HG02571 (cell line): ENCODE measurements around the gene KLRC1.
"Not testable (repeated sequence)": the region's sequence is repeated elsewhere in the genome, so short reads cannot be mapped to it uniquely, and the experiment has no call there.

Experiments used
- ATAC-seq: cut with Tn5 transposase; IDR thresholded peaks from one replicate; pipeline ENCODE4 v1.9.1; 2021; ENCODE audit warnings: mild to moderate bottlenecking, moderate library complexity; ENCODE audit not compliant: unreplicated experiment

KLRC1 gene

GRCh38 chr12:10453156-10453555 is at the start of gene KLRC1:
KLRC1 (minus strand) TSS chr12:10453377; CDS start chr12:10451156, 2,221 bp downstream.
- ATAC-seq = no peak

- ATAC-seq = no peak
These were observed 47.9 kb upstream of the KLRC1 start for GRCh38 chr12:10501030-10501429.

GRCh38 chr12:10498042-10498441 is 44.9 kb upstream of the KLRC1 start:
- ATAC-seq = no peak

DNA sequence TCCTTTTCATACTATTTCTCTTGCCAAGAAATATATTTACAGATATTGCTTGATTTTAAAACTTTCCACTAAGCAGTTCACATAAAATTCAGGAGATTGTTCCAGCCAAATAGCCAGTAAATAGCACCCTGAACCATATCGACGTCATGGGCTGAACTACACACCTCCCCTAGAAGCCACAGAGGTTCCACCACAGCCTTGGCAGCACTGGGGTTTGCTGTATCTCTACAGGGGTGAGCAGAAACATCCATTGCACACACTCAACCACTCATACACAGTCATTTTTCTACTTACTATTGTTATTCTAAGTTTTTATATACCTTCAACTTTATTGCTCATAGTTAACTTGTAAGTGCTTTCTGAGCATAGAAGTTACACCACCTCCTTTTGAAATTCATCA is 44.4 kb upstream of the KLRC1 start:
- no peak for ATAC-seq

DNA sequence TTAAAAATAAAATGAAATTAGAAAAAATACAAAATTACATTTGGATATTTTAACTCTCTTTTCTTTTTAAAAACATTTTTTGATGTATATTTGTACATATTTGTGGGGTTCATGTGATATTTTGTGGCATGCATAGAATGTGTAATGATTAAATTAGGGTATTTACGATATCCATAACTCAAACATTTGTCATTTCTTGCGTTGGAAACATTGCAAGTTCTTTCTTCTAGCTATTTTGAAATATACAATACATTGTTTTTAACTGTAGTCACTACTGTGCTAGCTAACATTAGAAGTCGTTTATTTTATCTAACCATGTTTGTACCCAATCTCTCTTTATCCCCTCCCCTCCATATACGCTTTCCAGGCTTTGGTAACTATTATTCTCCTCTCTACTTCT is 38.6 kb upstream of the KLRC1 start:
- ATAC-seq = no peak

- not testable (repeated sequence) for ATAC-seq
These were observed 34.2 kb upstream of the KLRC1 start for GRCh38 chr12:10487328-10487727.

DNA sequence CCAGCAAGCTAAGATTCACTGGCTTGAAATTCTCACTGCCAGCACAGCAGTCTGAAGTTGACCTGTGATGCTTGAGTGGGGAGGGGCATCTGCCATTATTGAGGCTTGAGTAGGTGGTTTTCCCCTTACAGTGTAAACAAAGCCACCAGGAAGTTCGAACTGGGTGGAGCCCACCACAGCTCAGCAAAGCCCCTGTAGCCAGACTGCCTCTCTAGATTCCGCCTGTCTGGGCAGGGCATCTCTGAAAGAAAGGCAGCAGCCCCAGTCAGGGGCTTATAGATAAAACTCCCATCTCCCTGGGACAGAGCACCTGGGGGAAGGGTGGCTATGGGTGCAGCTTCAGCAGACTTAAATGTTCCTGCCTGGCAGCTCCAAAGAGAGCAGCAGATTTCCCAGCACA is 28.7 kb upstream of the KLRC1 start:
- ATAC-seq = not testable (repeated sequence)

DNA sequence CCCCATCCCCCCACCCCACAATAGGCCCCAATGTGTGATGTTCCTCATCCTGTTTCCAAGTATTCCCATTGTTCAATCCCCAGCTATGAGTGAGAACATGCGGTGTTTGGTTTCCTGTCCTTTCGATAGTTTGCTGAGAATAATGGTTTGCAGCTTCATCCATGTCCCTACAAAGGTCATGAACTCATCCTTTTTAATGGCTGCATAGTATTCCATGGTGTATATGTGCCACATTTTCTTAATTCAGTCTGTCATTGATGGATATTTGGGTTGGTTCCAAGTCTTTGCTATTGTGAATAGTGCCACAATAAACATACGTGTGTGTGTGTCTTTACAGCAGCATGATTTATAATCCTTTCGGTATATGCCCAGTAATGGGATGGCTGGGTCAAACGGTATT is 19.6 kb upstream of the KLRC1 start:
- not testable (repeated sequence) for ATAC-seq

DNA sequence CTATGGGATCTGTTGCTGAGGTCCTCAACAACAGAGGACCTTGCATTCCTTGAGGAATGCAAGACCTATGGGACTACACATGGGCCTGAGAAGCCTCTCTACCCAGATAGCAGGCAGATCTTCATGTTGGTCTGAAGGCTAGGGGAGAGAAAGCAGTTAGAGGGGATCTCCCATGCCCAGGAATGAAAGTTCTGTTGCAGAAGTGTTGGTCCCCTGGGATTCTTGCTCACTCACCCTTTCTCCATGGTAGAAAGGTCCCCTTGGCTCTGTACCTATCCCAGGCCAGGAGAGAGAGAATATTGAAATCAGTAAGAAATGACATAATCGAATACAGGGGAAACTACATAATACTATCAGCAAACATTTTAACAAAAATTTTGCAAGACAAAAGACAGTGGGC is 16.5 kb upstream of the KLRC1 start:
- ATAC-seq = no peak

- no peak for ATAC-seq
These were observed 13.1 kb upstream of the KLRC1 start for GRCh38 chr12:10466311-10466710.

DNA sequence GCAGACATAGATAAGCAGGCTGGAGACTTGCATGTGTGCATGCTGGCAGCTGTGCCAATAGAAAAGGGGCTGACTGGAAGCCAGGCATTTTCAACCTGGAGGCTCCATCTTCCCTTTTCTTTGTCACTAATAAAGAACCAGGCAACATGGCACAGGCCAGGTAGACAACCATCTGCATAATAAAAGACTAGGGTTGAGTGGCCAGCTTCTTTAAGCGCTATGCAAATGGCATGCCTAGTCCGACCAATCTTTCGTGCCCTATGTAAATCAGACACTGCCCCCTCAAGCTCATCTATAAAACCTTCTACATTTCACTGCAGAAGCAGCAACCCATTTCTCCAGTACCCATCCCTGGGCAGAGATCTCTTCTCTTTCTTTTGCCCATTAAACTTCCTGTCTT is 4.6 kb upstream of the KLRC1 start:
- ATAC-seq = no peak

GRCh38 chr12:10456856-10457255 is 3.7 kb upstream of the KLRC1 start:
- no peak for ATAC-seq

- ATAC-seq = no peak
These were observed 2.6 kb upstream of the KLRC1 start for GRCh38 chr12:10455766-10456165.

DNA sequence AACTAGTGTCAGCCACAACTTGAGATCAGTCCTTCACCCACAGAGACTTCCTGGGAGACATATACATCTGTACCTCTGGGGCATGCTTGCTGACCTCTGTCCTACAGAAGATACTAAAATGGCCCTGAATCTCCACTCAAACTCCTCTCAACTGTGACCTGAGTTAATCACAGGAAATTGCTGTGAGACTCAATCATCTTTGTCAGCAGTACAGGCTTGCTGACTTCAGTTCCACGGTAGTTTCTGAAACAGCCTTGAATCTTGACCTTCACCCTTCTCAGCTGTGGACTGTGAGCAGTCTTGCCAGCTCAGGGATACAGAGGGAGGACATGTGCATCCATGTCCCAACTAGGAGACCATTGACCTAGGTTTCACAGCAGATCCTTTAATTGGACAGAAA is 1.4 kb upstream of the KLRC1 start:
- no peak for ATAC-seq

- no peak for ATAC-seq
These were observed 4.9 kb downstream of the KLRC1 start for GRCh38 chr12:10448236-10448635.

GRCh38 chr12:10446052-10446451 is 7.1 kb downstream of the KLRC1 start:
- ATAC-seq = not testable (repeated sequence)

- not testable (repeated sequence) for ATAC-seq
These were observed 12.0 kb downstream of the KLRC1 start for GRCh38 chr12:10441144-10441543.

DNA sequence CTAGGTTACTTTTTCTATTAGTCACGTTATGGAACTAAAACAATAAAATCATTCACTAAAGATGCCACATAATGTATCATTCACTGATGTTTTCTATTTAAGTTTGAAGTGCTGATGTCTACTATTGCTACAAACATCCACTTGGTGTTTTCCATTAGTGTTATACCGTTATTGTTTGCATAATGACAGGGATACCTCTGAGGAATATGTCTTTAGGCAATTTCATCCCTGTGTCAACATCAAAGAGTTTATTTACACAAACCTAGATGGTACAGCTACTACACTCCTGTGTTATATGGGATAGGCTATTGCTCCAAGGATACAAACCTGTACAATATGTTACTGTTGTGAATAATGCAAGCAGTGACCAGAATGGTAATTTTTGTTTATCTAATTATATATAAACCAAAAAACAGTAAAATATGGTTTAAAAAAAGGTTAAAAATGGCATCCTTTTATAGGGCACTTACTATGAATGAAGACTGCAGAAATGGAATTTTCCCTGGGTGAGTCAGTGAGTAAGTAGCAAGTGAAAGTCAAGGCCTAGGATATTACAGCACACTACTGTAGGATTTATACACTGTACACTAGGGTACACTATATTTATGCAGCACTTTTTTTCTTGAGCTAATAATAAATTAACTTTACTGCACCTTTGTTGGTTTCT is 13.4 kb downstream of the KLRC1 start:
- not testable (repeated sequence) for ATAC-seq

- ATAC-seq = not testable (repeated sequence)
These were observed 15.6 kb downstream of the KLRC1 start for GRCh38 chr12:10437601-10438000.

DNA sequence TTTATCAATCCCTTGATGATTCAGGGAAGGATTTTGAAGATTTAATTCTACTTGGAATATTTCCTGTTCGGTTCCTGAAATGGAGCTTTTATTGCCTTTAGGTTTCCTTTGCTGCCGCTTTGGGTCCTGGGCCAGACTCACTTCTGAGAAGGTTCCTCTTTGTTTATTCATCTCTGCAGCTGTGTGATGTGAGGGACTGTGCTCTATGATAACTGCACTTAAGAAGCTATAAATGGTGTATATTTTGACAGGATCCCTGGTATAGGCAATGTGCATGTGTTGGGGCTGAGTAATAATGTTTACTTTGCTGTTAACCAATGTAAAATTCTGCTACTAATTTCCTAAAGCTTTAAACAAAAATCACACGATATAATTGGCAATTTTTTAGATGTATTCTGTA is 17.4 kb downstream of the KLRC1 start, which contains the start of gene KLRC2:
Gene KLRC2, minus strand, starts transcription at position 195 of the 400 bp plus-strand sequence. Its CDS starts 24 bp downstream, at position 171.
- not testable (repeated sequence) for ATAC-seq

GRCh38 chr12:10430623-10431022 is 22.6 kb downstream of the KLRC1 start:
- ATAC-seq = not testable (repeated sequence)

DNA sequence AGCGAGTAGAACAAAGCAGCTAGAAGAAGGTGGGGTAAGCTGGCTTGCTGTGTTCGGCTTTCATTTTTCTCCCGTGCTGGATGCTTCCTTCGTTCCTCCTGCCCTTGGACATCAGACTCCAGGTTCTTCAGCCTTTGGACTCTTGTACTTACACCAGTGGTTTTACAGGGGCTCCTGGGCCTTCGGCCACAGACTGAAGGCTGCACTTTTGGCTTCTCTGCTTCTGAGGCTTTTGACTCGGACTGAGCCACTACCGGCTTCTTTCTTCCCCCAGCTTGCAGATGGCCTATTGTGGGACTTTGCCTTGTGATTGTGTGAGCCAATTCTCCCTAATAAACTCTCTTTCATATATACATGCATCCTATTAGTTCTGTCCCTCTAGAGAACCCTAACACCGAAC is 27.2 kb downstream of the KLRC1 start:
- not testable (repeated sequence) for ATAC-seq
